K562 (cell line): ENCODE measurements around the gene RCSD1. TPM values are rescaled to one million over a fixed set of nuclear protein-coding genes. Genes with fewer than 3 reads are reported as not detected.

Source experiments
- CBX8 ChIP-seq: fragments of 200-600 bp; sonication (generic); IDR thresholded peaks from 2 replicates; pipeline ENCODE4 v1.6.1; 2012; ENCODE audit warnings: borderline replicate concordance, mixed run types, low read depth, mild to moderate bottlenecking, moderate library complexity, mixed read lengths, low read length, control low read depth, inconsistent platforms; ENCODE audit not compliant: poor library complexity, severe bottlenecking; ENCODE audit errors: extremely low read depth
- KAT7 ChIP-seq: sonication (generic); formaldehyde crosslinking; IDR thresholded peaks from 2 replicates; pipeline ENCODE4 v1.8.0; 2022; ENCODE audit warnings: missing genetic modification reagents, mild to moderate bottlenecking, borderline replicate concordance
- KLF13 ChIP-seq: fragments of 450-650 bp; IDR thresholded peaks from 2 replicates; pipeline ENCODE4 v1.6.1; 2016; ENCODE audit warnings: missing genetic modification characterization, low read depth, mild to moderate bottlenecking, missing compliant biosample characterization, moderate library complexity, borderline replicate concordance
- PURB ChIP-seq: sonication (generic); formaldehyde crosslinking; IDR thresholded peaks from 2 replicates; pipeline ENCODE4 v1.9.0; 2021; ENCODE audit warnings: low read depth, mild to moderate bottlenecking, missing genetic modification reagents
- SLC30A9 ChIP-seq: fragments of 250-450 bp; sonication (Bioruptor Pico); IDR thresholded peaks from 2 replicates; pipeline ENCODE4 v1.8.0; 2022; ENCODE audit warnings: mild to moderate bottlenecking, moderate library complexity
- TCF7L2 ChIP-seq: fragments of 150-350 bp; IDR thresholded peaks from 2 replicates; pipeline ENCODE4 v1.6.1; 2016; ENCODE audit warnings: low read depth, mild to moderate bottlenecking, low read length, moderate library complexity
- ZBED1 ChIP-seq: IDR thresholded peaks from 2 replicates; pipeline ENCODE4 v1.6.1; 2014
- polyA plus RNA-seq, 8 experiments: library from polyadenylated mRNA; depleted of rRNA in 4 of 8; stranded (reverse) in 5 of 8; unstranded in 3 of 8; fragments of >200 nt; fragmentation: Nextera tagmentation in 2 of 8; fragmentation: Illumina TruSeq in 1 of 8; extraction: Ambion mirVana in 2 of 8; extraction: Trizol in 1 of 8; gene quantifications; 2 replicates each; pipeline versions ENCODE4 v1.2.1 to v1.2.3, GENCODE V29; 2011 to 2014; ENCODE audit warnings: inconsistent platforms in 1 of 8, missing spikeins in 1 of 8
- total RNA-seq, 7 experiments: library from RNA; depleted of rRNA in 6 of 7; stranded (reverse); fragments of >200 nt in 6 of 7; fragmentation: Illumina TruSeq in 2 of 7; extraction: Trizol in 2 of 7; gene quantifications; 2 replicates each; pipeline versions ENCODE4 v1.2.1 to v1.2.3, GENCODE V29; 2011 to 2021; ENCODE audit warnings: low replicate concordance in 1 of 7
- TF ChIP-seq, protein P1 (sequence below), 2 experiments: fragments of 250-450 bp in 1 of 2; fragments of 450-650 bp in 1 of 2; sonication (Bioruptor Pico) in 1 of 2; IDR thresholded peaks; 2 replicates each; pipeline versions ENCODE4 v1.6.1 to v1.8.0; 2016 to 2021; ENCODE audit warnings: mild to moderate bottlenecking in 2 of 2, moderate library complexity in 2 of 2, missing compliant biosample characterization in 1 of 2, missing genetic modification characterization in 1 of 2
- TF ChIP-seq, protein P2 (sequence below): IDR thresholded peaks from 2 replicates; pipeline ENCODE4 v1.6.1; 2016; ENCODE audit warnings: missing genetic modification characterization, missing compliant biosample characterization
- TF ChIP-seq, protein P3 (sequence below), 3 experiments: IDR thresholded peaks in 2 of 3; conservative IDR thresholded peaks in 1 of 3; 2 replicates each; pipeline ENCODE4 v1.5.1; 2011 to 2012; ENCODE audit warnings: low read length in 3 of 3, mild to moderate bottlenecking in 3 of 3, control low read depth in 2 of 3, improper control_type of control experiment in 1 of 3, inconsistent platforms in 1 of 3, low read depth in 1 of 3, mixed read lengths in 1 of 3, moderate library complexity in 1 of 3; ENCODE audit not compliant: insufficient read depth in 2 of 3
- TF ChIP-seq, protein P4 (sequence below): fragments of 450-650 bp; formaldehyde crosslinking; IDR thresholded peaks from 2 replicates; pipeline ENCODE4 v1.4.0; 2022; ENCODE audit warnings: missing genetic modification characterization
- TF ChIP-seq, protein P5 (sequence below): sonication (generic); formaldehyde crosslinking; IDR thresholded peaks from 2 replicates; pipeline ENCODE4 v1.8.0; 2022; ENCODE audit warnings: missing genetic modification reagents, mild to moderate bottlenecking, borderline replicate concordance
- TF ChIP-seq, protein P6 (sequence below), 2 experiments: fragments of 150-350 bp in 1 of 2; IDR thresholded peaks; 2 replicates each; pipeline ENCODE4 v1.6.1; 2012 to 2016; ENCODE audit warnings: low read depth in 2 of 2, low read length in 2 of 2, mild to moderate bottlenecking in 1 of 2, moderate library complexity in 1 of 2

RCSD1 gene
- total and polyA plus RNA-seq, 9 of the 15 experiments (the other 6 are each of a cell fraction or from before 2014, with no cell fraction given) = 7.8 to 69.8 (median 45.3) TPM

DNA sequence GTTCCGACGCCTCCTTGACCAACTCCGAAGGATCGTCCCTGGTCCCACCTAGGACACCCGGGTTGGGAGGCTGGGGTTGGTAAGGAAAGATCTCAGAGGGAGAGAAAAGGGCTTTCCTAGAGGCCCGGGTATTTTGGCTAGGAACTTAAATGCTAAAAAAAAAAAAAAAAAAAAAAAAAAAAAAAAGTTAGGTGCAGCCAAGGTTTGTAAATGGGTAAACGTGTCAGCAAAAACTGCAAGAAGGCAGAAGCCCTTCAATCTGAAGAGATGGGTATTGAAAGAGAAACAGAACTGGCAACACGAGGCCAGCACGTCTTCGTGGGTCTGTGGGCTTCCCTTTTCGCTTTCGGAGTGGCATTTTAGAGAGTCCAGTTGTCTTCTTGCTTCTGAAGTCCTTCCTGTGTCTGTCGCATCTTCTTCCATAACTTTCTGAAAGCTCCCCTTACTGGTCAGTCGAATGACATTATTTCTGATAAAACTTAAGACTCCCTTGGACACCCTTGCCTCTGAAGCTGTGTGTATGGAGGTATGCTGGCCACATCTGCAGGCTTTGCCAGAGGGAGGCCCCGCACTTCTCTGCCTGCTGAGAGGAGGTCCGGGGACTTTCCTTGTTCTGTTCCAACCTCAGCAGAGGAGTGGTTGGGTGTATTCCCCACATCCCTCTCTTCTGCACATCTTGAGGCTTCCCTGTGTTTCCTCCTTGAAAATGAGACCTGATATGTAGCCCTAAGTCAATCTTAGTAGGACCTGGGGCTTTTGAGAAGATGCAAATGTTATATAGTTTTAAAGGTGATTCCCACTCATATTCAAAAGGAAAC, 745 bp downstream of the RCSD1 start (continued):
- TF ChIP-seq, protein P1, sequence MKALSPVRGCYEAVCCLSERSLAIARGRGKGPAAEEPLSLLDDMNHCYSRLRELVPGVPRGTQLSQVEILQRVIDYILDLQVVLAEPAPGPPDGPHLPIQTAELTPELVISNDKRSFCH (CRISPR knock-in tag; IDR thresholded peaks at IDR 0.05) = no peak
- TF ChIP-seq, protein P1 (tag; IDR thresholded peaks at IDR 0.05) = no peak
- no peak for TF ChIP-seq TCF7L2
- TF ChIP-seq, protein P2, sequence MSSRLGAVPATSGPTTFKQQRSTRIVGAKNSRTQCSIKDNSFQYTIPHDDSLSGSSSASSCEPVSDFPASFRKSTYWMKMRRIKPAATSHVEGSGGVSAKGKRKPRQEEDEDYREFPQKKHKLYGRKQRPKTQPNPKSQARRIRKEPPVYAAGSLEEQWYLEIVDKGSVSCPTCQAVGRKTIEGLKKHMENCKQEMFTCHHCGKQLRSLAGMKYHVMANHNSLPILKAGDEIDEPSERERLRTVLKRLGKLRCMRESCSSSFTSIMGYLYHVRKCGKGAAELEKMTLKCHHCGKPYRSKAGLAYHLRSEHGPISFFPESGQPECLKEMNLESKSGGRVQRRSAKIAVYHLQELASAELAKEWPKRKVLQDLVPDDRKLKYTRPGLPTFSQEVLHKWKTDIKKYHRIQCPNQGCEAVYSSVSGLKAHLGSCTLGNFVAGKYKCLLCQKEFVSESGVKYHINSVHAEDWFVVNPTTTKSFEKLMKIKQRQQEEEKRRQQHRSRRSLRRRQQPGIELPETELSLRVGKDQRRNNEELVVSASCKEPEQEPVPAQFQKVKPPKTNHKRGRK (tag) = peak; percentile 71
- TF ChIP-seq, protein P3, sequence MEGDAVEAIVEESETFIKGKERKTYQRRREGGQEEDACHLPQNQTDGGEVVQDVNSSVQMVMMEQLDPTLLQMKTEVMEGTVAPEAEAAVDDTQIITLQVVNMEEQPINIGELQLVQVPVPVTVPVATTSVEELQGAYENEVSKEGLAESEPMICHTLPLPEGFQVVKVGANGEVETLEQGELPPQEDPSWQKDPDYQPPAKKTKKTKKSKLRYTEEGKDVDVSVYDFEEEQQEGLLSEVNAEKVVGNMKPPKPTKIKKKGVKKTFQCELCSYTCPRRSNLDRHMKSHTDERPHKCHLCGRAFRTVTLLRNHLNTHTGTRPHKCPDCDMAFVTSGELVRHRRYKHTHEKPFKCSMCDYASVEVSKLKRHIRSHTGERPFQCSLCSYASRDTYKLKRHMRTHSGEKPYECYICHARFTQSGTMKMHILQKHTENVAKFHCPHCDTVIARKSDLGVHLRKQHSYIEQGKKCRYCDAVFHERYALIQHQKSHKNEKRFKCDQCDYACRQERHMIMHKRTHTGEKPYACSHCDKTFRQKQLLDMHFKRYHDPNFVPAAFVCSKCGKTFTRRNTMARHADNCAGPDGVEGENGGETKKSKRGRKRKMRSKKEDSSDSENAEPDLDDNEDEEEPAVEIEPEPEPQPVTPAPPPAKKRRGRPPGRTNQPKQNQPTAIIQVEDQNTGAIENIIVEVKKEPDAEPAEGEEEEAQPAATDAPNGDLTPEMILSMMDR (IDR thresholded peaks at IDR 0.05 in 2 of 3, conservative IDR thresholded peaks at IDR 0.05 in 1 of 3; ENCODE audit: insufficient read depth in 2 of 3, low read depth in 1 of 3, low read length in 3 of 3) = no peak
- no peak for TF ChIP-seq ZBED1
- TF ChIP-seq, protein P4, sequence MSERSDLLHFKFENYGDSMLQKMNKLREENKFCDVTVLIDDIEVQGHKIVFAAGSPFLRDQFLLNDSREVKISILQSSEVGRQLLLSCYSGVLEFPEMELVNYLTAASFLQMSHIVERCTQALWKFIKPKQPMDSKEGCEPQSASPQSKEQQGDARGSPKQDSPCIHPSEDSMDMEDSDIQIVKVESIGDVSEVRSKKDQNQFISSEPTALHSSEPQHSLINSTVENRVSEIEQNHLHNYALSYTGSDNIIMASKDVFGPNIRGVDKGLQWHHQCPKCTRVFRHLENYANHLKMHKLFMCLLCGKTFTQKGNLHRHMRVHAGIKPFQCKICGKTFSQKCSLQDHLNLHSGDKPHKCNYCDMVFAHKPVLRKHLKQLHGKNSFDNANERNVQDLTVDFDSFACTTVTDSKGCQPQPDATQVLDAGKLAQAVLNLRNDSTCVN (CRISPR knock-in tag) = no peak
- peak; percentile 12; the same call in 1 of the 2 replicates for TF ChIP-seq KAT7
- TF ChIP-seq SLC30A9 = no peak
- no peak for TF ChIP-seq PURB
- no peak for TF ChIP-seq KLF13 (tag)
- TF ChIP-seq CBX8 = no peak
- TF ChIP-seq, protein P5, sequence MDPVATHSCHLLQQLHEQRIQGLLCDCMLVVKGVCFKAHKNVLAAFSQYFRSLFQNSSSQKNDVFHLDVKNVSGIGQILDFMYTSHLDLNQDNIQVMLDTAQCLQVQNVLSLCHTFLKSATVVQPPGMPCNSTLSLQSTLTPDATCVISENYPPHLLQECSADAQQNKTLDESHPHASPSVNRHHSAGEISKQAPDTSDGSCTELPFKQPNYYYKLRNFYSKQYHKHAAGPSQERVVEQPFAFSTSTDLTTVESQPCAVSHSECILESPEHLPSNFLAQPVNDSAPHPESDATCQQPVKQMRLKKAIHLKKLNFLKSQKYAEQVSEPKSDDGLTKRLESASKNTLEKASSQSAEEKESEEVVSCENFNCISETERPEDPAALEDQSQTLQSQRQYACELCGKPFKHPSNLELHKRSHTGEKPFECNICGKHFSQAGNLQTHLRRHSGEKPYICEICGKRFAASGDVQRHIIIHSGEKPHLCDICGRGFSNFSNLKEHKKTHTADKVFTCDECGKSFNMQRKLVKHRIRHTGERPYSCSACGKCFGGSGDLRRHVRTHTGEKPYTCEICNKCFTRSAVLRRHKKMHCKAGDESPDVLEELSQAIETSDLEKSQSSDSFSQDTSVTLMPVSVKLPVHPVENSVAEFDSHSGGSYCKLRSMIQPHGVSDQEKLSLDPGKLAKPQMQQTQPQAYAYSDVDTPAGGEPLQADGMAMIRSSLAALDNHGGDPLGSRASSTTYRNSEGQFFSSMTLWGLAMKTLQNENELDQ = no peak
- TF ChIP-seq, protein P6, sequence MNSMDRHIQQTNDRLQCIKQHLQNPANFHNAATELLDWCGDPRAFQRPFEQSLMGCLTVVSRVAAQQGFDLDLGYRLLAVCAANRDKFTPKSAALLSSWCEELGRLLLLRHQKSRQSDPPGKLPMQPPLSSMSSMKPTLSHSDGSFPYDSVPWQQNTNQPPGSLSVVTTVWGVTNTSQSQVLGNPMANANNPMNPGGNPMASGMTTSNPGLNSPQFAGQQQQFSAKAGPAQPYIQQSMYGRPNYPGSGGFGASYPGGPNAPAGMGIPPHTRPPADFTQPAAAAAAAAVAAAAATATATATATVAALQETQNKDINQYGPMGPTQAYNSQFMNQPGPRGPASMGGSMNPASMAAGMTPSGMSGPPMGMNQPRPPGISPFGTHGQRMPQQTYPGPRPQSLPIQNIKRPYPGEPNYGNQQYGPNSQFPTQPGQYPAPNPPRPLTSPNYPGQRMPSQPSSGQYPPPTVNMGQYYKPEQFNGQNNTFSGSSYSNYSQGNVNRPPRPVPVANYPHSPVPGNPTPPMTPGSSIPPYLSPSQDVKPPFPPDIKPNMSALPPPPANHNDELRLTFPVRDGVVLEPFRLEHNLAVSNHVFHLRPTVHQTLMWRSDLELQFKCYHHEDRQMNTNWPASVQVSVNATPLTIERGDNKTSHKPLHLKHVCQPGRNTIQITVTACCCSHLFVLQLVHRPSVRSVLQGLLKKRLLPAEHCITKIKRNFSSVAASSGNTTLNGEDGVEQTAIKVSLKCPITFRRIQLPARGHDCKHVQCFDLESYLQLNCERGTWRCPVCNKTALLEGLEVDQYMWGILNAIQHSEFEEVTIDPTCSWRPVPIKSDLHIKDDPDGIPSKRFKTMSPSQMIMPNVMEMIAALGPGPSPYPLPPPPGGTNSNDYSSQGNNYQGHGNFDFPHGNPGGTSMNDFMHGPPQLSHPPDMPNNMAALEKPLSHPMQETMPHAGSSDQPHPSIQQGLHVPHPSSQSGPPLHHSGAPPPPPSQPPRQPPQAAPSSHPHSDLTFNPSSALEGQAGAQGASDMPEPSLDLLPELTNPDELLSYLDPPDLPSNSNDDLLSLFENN (IDR thresholded peaks at IDR 0.05; ENCODE audit: low read depth in 2 of 2, low read length in 2 of 2) = no peak
